H9 (cell line): ENCODE data around the gene MORF4L2. TPM values are rescaled to one million over a fixed set of nuclear protein-coding genes. Genes with fewer than 3 reads are reported as not detected.

ENCODE experiments used
- DNase-seq: peaks from one replicate; pipeline ENCODE4 v3.0.0-alpha.2; 2017
- H2AFZ ChIP-seq: one replicate; pipeline ENCODE4 v1.6.1; 2013; ENCODE audit warnings: mild to moderate bottlenecking, low read length, control low read depth, moderate library complexity
- H2AK5ac ChIP-seq: 2 replicates; pipeline ENCODE4 v1.6.1; 2013; ENCODE audit warnings: low read length, control low read depth, mixed read lengths; ENCODE audit not compliant: insufficient read length
- H2BK120ac ChIP-seq: one replicate; pipeline ENCODE4 v1.6.1; 2013; ENCODE audit warnings: low read depth, mild to moderate bottlenecking, low read length, control low read depth, inconsistent platforms; ENCODE audit not compliant: poor library complexity, severe bottlenecking
- H2BK12ac ChIP-seq: 2 replicates; pipeline ENCODE4 v1.6.1; 2013; ENCODE audit warnings: low read length, control low read depth, mixed read lengths, low read depth; ENCODE audit not compliant: insufficient read length
- H2BK15ac ChIP-seq: 2 replicates; pipeline ENCODE4 v1.6.1; 2013; ENCODE audit warnings: low read depth, low read length, control low read depth
- H2BK20ac ChIP-seq: one replicate; pipeline ENCODE4 v1.6.1; 2013; ENCODE audit warnings: low read depth, mild to moderate bottlenecking, low read length, control low read depth, inconsistent platforms; ENCODE audit not compliant: poor library complexity, severe bottlenecking
- H2BK5ac ChIP-seq: 2 replicates; pipeline ENCODE4 v1.6.1; 2013; ENCODE audit warnings: low read length, control low read depth, mixed read lengths; ENCODE audit not compliant: insufficient read length
- H3K14ac ChIP-seq: 2 replicates; pipeline ENCODE4 v1.6.1; 2013; ENCODE audit warnings: low read length, control low read depth; ENCODE audit not compliant: insufficient read depth
- H3K18ac ChIP-seq: 2 replicates; pipeline ENCODE4 v1.6.1; 2013; ENCODE audit warnings: low read depth, mild to moderate bottlenecking, mixed read lengths, low read length, control low read depth; ENCODE audit not compliant: insufficient read length
- H3K23ac ChIP-seq: 2 replicates; pipeline ENCODE4 v1.6.1; 2013; ENCODE audit warnings: low read length, control low read depth, mixed read lengths, low read depth; ENCODE audit not compliant: insufficient read length
- H3K23me2 ChIP-seq: 2 replicates; pipeline ENCODE4 v1.6.1; 2013; ENCODE audit warnings: low read depth, mild to moderate bottlenecking, mixed read lengths, low read length, control low read depth; ENCODE audit not compliant: insufficient read length, poor library complexity, severe bottlenecking
- H3K27ac ChIP-seq: 2 replicates; pipeline ENCODE4 v1.5.1; 2013; ENCODE audit warnings: low read length, control low read depth, mixed read lengths, low read depth; ENCODE audit not compliant: insufficient read length
- H3K27me3 ChIP-seq: 2 replicates; pipeline ENCODE4 v1.6.1; 2013; ENCODE audit warnings: low read length, control low read depth, inconsistent platforms; ENCODE audit not compliant: insufficient read depth
- H3K4ac ChIP-seq: 2 replicates; pipeline ENCODE4 v1.6.1; 2013; ENCODE audit warnings: low read depth, mild to moderate bottlenecking, control low read depth, inconsistent platforms, low read length, moderate library complexity
- H3K4me1 ChIP-seq: 2 replicates; pipeline ENCODE4 v1.6.1; 2013; ENCODE audit warnings: low read length, control low read depth, inconsistent platforms; ENCODE audit not compliant: insufficient read depth
- H3K4me2 ChIP-seq: 2 replicates; pipeline ENCODE4 v1.6.1; 2013; ENCODE audit warnings: low read length, control low read depth, mixed read lengths; ENCODE audit not compliant: insufficient read length, insufficient read depth
- H3K56ac ChIP-seq: 2 replicates; pipeline ENCODE4 v1.6.1; 2013; ENCODE audit warnings: low read depth, mild to moderate bottlenecking, mixed read lengths, low read length, control low read depth; ENCODE audit not compliant: insufficient read length
- H3K79me1 ChIP-seq: 2 replicates; pipeline ENCODE4 v1.6.1; 2013; ENCODE audit warnings: low read depth, mild to moderate bottlenecking, moderate library complexity, low read length, control low read depth, inconsistent platforms; ENCODE audit not compliant: insufficient read depth, poor library complexity, severe bottlenecking
- H3K79me2 ChIP-seq: 2 replicates; pipeline ENCODE4 v1.6.1; 2013; ENCODE audit warnings: low read length, control low read depth, inconsistent platforms; ENCODE audit not compliant: insufficient read depth
- H3K9ac ChIP-seq: 2 replicates; pipeline ENCODE4 v1.6.1; 2013; ENCODE audit warnings: low read length, control low read depth, mixed read lengths; ENCODE audit not compliant: insufficient read length; ENCODE audit errors: extremely low read depth
- H3K9me3 ChIP-seq: one replicate; pipeline ENCODE4 v1.6.1; 2013; ENCODE audit warnings: low read depth, low read length, inconsistent platforms; ENCODE audit not compliant: control insufficient read depth
- H3T11ph ChIP-seq: one replicate; pipeline ENCODE4 v1.6.1; 2013; ENCODE audit warnings: mild to moderate bottlenecking, low read length, control low read depth, inconsistent platforms
- H4K20me1 ChIP-seq: one replicate; pipeline ENCODE4 v1.6.1; 2013; ENCODE audit not compliant: control insufficient read depth, insufficient read length, insufficient read depth
- H4K5ac ChIP-seq: 2 replicates; pipeline ENCODE4 v1.6.1; 2013; ENCODE audit warnings: low read depth, mild to moderate bottlenecking, mixed read lengths, low read length, control low read depth; ENCODE audit not compliant: insufficient read length
- H4K8ac ChIP-seq: replicated peaks from 2 replicates; pipeline ENCODE4 v1.6.1; 2013; ENCODE audit warnings: low read length, control low read depth, mixed read lengths, low read depth; ENCODE audit not compliant: insufficient read length
- H4K91ac ChIP-seq: 2 replicates; pipeline ENCODE4 v1.6.1; 2013; ENCODE audit warnings: low read depth, mild to moderate bottlenecking, moderate library complexity, mixed read lengths, low read length, control low read depth; ENCODE audit not compliant: insufficient read length
- H3K27ac Mint-ChIP-seq, 3 experiments: 2 replicates in 2 of 3; 3 replicates in 1 of 3; pipeline ENCODE4 v1.8.0; 2020 to 2021; ENCODE audit warnings: mixed read lengths in 3 of 3, mild to moderate bottlenecking in 1 of 3, moderate library complexity in 1 of 3
- H3K27me3 Mint-ChIP-seq: 2 replicates; pipeline ENCODE4 v1.8.0; 2021; ENCODE audit warnings: low read depth, mild to moderate bottlenecking, moderate library complexity, mixed read lengths
- H3K36me3 Mint-ChIP-seq, 3 experiments: 2 replicates in 2 of 3; 3 replicates in 1 of 3; pipeline ENCODE4 v1.8.0; 2020 to 2021; ENCODE audit warnings: low read depth in 3 of 3, mixed read lengths in 3 of 3; ENCODE audit not compliant: insufficient read depth in 1 of 3
- H3K4me1 Mint-ChIP-seq, 2 experiments: 2 replicates each; pipeline ENCODE4 v1.8.0; 2020; ENCODE audit warnings: mixed read lengths in 2 of 2
- H3K4me3 Mint-ChIP-seq, 2 experiments: 2 replicates in 1 of 2; 3 replicates in 1 of 2; pipeline ENCODE4 v1.8.0; 2020 to 2021; ENCODE audit warnings: mild to moderate bottlenecking in 2 of 2, mixed read lengths in 2 of 2, moderate library complexity in 1 of 2
- H3K9me3 Mint-ChIP-seq, 2 experiments: 2 replicates in 1 of 2; 3 replicates in 1 of 2; pipeline ENCODE4 v1.8.0; 2020; ENCODE audit warnings: mild to moderate bottlenecking in 2 of 2, mixed read lengths in 2 of 2, moderate library complexity in 1 of 2
- WGBS: extraction: QIAGEN DNeasy Blood & Tissue Kit; methylation state at CpG from one replicate; pipeline ENCODE4 v1.1.7; 2013; ENCODE audit warnings: missing lambda C conversion rate, low lambda C conversion rate, mixed read lengths; ENCODE audit not compliant: insufficient read length; ENCODE audit errors: extremely low coverage; 5-methylcytosine and 5-hydroxymethylcytosine counted together
- total RNA-seq: library from RNA; stranded (reverse); gene quantifications from 2 replicates; pipeline ENCODE4 v1.2.1, GENCODE V29; 2021
- TF ChIP-seq, protein P1 (sequence below): fragments of 200-600 bp; sonication (generic); conservative IDR thresholded peaks from 3 replicates; pipeline ENCODE4 v1.8.0; 2021; ENCODE audit warnings: antibody characterized with exemption, mild to moderate bottlenecking

Gene MORF4L2
- total RNA-seq, 1 experiment from 2014 or later: 378 TPM

DNA sequence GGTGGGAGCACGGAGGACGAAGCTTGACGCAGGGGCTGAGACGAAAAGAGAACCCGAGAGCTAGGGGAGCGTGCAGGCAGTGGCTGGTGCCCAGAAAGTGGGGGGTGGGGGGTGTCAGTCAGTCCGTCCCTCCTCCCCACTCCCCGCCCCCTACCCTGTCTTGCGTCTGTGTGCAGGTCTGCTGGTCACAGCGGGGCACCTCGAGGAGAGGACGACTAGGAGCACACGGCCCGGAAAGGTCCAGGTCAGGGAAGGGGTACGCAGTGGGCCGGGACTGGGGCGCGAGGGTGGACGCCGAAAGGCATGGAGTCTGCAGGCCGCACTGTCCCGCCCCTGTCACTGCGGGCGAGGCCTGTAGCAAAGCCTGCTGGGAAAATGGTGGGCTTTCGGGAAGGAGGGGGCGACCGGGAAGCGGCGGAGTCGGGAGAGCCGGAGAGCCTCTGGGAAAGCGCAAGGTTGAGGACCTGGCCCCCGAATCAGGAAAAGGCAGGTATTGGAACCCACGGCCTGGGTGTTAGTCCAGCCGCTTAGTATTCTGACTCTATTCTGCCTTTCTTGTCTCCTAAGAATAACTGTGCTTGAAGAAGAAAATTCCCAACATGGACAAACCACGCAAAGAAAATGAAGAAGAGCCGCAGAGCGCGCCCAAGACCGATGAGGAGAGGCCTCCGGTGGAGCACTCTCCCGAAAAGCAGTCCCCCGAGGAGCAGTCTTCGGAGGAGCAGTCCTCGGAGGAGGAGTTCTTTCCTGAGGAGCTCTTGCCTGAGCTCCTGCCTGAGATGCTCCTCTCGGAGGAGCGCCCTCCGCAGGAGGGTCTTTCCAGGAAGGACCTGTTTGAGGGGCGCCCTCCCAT, 57.0 kb downstream of the MORF4L2 start:
- Histone ChIP-seq H4K91ac (no peak overlapping the region), H3K27me3 (no peaks in the 10 kb centered on the region)

More for the DNA sequence above, 57.0 kb downstream of the MORF4L2 start:
- Histone ChIP-seq H3K4ac (no peak overlapping the region), H3K23ac (no peak overlapping the region), H2BK15ac (no peak overlapping the region), H3K14ac (peak overlapping the region; percentile 84), H2BK20ac (no peak overlapping the region), H3K4me2 (peak overlapping the region; percentile 54), H3K79me1 (no peaks in the 10 kb centered on the region), H4K8ac (no peak overlapping the region), H3K4me1 (no peaks in the 10 kb centered on the region), H4K20me1 (no peaks in the 10 kb centered on the region), H3K79me2 (no peaks in the 10 kb centered on the region), H4K5ac (no peak overlapping the region), H3K23me2 (peaks cover 4% of the 10 kb centered on the region), H3K9me3 (no peaks in the 10 kb centered on the region), H2AK5ac (no peak overlapping the region), H3T11ph (no peak overlapping the region), H3K56ac (no peak overlapping the region), H3K18ac (peak overlapping the region; percentile 88), H2BK5ac (no peak overlapping the region), H2BK120ac (no peak overlapping the region), H2BK12ac (no peak overlapping the region), H2AFZ (peak overlapping the region; percentile 90), H3K27ac (no peak overlapping the region), H3K9ac (peak overlapping the region; percentile 35)
- Mint-ChIP-seq H3K27me3 (no peaks in the 10 kb centered on the region), H3K36me3 (no peaks in the 10 kb centered on the region), H3K27ac (peak overlapping the region; percentile 81 to 96 (median 93)), H3K9me3 (peaks cover 0 to 19% of the 10 kb centered on the region in 2 experiments; a peak in 2 of 5 replicates), H3K4me3 (peak overlapping the region; percentile 86 to 94), H3K4me1 (peaks cover 6 to 9% of the 10 kb centered on the region in 2 experiments; a peak in 3 of 4 replicates)
- no CpG with 5 or more reads among the region's 49 CpGs for WGBS
- peak; percentile 90 for DNase-seq
- TF ChIP-seq, protein P1, sequence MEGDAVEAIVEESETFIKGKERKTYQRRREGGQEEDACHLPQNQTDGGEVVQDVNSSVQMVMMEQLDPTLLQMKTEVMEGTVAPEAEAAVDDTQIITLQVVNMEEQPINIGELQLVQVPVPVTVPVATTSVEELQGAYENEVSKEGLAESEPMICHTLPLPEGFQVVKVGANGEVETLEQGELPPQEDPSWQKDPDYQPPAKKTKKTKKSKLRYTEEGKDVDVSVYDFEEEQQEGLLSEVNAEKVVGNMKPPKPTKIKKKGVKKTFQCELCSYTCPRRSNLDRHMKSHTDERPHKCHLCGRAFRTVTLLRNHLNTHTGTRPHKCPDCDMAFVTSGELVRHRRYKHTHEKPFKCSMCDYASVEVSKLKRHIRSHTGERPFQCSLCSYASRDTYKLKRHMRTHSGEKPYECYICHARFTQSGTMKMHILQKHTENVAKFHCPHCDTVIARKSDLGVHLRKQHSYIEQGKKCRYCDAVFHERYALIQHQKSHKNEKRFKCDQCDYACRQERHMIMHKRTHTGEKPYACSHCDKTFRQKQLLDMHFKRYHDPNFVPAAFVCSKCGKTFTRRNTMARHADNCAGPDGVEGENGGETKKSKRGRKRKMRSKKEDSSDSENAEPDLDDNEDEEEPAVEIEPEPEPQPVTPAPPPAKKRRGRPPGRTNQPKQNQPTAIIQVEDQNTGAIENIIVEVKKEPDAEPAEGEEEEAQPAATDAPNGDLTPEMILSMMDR: peak; percentile 60
